Type B pancreatic cell (in vitro differentiated cells): ENCODE results near the gene SLCO1A2. TPM values are rescaled to one million over a fixed set of nuclear protein-coding genes. Genes with fewer than 3 reads are reported as not detected.

Source experiments
- DNase-seq: peaks from one replicate; pipeline ENCODE4 v3.0.0; 2021; ENCODE audit warnings: mixed read lengths; ENCODE audit not compliant: unreplicated experiment; ENCODE audit errors: extremely low spot score
- H3K27ac Mint-ChIP-seq: 2 replicates; pipeline ENCODE4 v1.8.0; 2021; ENCODE audit warnings: mild to moderate bottlenecking, mixed read lengths
- H3K27me3 Mint-ChIP-seq: 2 replicates; pipeline ENCODE4 v1.8.0; 2021; ENCODE audit warnings: mixed read lengths
- H3K36me3 Mint-ChIP-seq: 2 replicates; pipeline ENCODE4 v1.8.0; 2021; ENCODE audit warnings: mixed read lengths
- H3K4me1 Mint-ChIP-seq: one replicate; pipeline ENCODE4 v1.8.0; 2021; ENCODE audit warnings: mixed read lengths; ENCODE audit not compliant: unreplicated experiment
- H3K4me3 Mint-ChIP-seq: 2 replicates; pipeline ENCODE4 v1.8.0; 2021; ENCODE audit warnings: mild to moderate bottlenecking, mixed read lengths
- H3K9me3 Mint-ChIP-seq: 2 replicates; pipeline ENCODE4 v1.8.0; 2021; ENCODE audit warnings: mixed read lengths
- total RNA-seq: library from RNA; stranded (reverse); gene quantifications from 2 replicates; pipeline ENCODE4 v1.2.1, GENCODE V29; 2021; ENCODE audit warnings: low replicate concordance
- TF ChIP-seq, protein P1 (sequence below): fragments of 200-600 bp; sonication (generic); conservative IDR thresholded peaks from 2 replicates; pipeline ENCODE4 v1.5.0; 2021; ENCODE audit warnings: antibody characterized with exemption, mild to moderate bottlenecking

Gene SLCO1A2
- total RNA-seq, 1 donor from 2014 or later, result 0.82 TPM

DNA sequence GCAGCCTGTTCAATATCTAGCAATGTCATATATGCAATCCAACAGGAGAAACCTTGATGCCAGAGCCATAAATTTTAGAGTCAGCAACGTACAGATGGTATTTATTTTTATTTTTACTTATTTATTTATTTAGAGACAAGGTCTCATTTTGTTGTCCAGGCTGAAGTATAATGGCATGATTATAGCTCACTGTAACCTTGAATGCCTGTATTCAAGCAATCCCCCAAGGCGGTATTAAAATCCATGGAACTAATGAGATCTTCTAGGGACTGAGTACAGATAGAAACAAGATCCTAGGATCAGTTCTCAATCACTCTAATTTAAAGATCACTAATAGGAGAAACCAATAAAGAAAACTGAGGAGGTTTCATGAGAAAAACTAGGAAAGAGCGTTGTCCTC lies 114.5 kb downstream of the SLCO1A2 start:
- no peak overlapping the region for H3K4me3 Mint-ChIP-seq
- H3K4me1 Mint-ChIP-seq, result no peaks in the 10 kb centered on the region
- no peaks in the 10 kb centered on the region for H3K27me3 Mint-ChIP-seq
- TF ChIP-seq, protein P1, sequence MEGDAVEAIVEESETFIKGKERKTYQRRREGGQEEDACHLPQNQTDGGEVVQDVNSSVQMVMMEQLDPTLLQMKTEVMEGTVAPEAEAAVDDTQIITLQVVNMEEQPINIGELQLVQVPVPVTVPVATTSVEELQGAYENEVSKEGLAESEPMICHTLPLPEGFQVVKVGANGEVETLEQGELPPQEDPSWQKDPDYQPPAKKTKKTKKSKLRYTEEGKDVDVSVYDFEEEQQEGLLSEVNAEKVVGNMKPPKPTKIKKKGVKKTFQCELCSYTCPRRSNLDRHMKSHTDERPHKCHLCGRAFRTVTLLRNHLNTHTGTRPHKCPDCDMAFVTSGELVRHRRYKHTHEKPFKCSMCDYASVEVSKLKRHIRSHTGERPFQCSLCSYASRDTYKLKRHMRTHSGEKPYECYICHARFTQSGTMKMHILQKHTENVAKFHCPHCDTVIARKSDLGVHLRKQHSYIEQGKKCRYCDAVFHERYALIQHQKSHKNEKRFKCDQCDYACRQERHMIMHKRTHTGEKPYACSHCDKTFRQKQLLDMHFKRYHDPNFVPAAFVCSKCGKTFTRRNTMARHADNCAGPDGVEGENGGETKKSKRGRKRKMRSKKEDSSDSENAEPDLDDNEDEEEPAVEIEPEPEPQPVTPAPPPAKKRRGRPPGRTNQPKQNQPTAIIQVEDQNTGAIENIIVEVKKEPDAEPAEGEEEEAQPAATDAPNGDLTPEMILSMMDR, result no peak
- H3K9me3 Mint-ChIP-seq, result no peaks in the 10 kb centered on the region
- no peak overlapping the region for H3K27ac Mint-ChIP-seq
- H3K36me3 Mint-ChIP-seq, result no peaks in the 10 kb centered on the region
- no peak for DNase-seq

DNA sequence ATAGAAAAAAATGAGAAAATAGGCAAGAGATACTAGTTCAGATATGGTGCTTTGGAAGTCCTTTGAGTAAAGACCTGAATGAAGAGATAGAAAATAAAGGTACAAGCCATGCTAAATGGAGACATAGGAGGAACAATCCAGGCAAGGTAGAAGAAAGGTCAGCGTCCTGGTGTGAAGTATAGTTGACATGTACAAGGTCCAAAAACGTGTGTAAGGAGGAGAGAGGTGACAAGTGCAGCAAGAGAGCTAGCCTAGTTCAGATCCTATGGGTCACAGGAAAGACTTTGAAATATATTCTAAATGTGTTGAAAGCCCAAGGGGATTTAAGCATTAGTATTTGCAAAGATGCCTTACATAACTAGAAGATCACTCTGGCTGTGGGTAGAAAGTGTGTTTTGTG lies 115.5 kb downstream of the SLCO1A2 start:
- no peaks in the 10 kb centered on the region for H3K36me3 Mint-ChIP-seq
- no peak overlapping the region for H3K27ac Mint-ChIP-seq
- no peak overlapping the region for H3K4me3 Mint-ChIP-seq
- no peak for DNase-seq
- no peaks in the 10 kb centered on the region for H3K9me3 Mint-ChIP-seq
- H3K4me1 Mint-ChIP-seq, result no peaks in the 10 kb centered on the region
- no peaks in the 10 kb centered on the region for H3K27me3 Mint-ChIP-seq
- TF ChIP-seq, protein P1, result no peak

Other genes with a start within 250 kb of the SLCO1A2 start
- 0.36 TPM in 1 of 2 replicates, not detected in the other for gene SLCO1B1, start 203.7 kb downstream of the SLCO1A2 start, total RNA-seq
- gene IAPP, start 38.0 kb upstream of the SLCO1A2 start, total RNA-seq, result 10.0 and 10.4 TPM in 2 replicates
- gene PYROXD1, start 102.7 kb upstream of the SLCO1A2 start, total RNA-seq, result 10.9 and 34.1 TPM in 2 replicates
- 25.6 and 36.1 TPM in 2 replicates for gene RECQL, start 166.7 kb upstream of the SLCO1A2 start, total RNA-seq
- 36.3 and 65.9 TPM in 2 replicates for gene GOLT1B, start 166.9 kb upstream of the SLCO1A2 start, total RNA-seq
- gene SPX, start 191.4 kb upstream of the SLCO1A2 start, total RNA-seq, result 0.71 and 0.87 TPM in 2 replicates